Liver (tissue), 9 donors: Measurements from ENCODE around the gene FGF21. TPM values are rescaled to one million over a fixed set of nuclear protein-coding genes. Genes with fewer than 3 reads are reported as not detected.
A peak's percentile ranks its signal among the peaks of the same experiment; 100 is the strongest.

Experiments used
- DNase-seq: peaks from one replicate; pipeline ENCODE4 v3.0.0-alpha.2; 2017; ENCODE audit warnings: low spot score
- H3K27ac ChIP-seq, 2 donors: one replicate each; pipeline ENCODE4 v1.7.0; 2013; ENCODE audit warnings: inconsistent platforms in 2 of 2, low read length in 2 of 2, control low read depth in 1 of 2, low read depth in 1 of 2, mild to moderate bottlenecking in 1 of 2
- H3K27me3 ChIP-seq, 4 donors: one replicate each; pipeline versions ENCODE4 v1.6.1 to v1.7.0; 2013; ENCODE audit warnings: low read length in 3 of 4, inconsistent platforms in 1 of 4, mild to moderate bottlenecking in 1 of 4, moderate library complexity in 1 of 4; ENCODE audit not compliant: control insufficient read depth in 4 of 4, insufficient read depth in 4 of 4
- H3K36me3 ChIP-seq, 4 donors: one replicate each; pipeline versions ENCODE4 v1.6.1 to v1.7.0; 2013; ENCODE audit warnings: low read length in 3 of 4, mild to moderate bottlenecking in 3 of 4, low read depth in 1 of 4, moderate library complexity in 1 of 4; ENCODE audit not compliant: control insufficient read depth in 4 of 4, insufficient read depth in 3 of 4
- H3K4me1 ChIP-seq, 4 donors: one replicate each; pipeline versions ENCODE4 v1.6.1 to v1.7.0; 2013; ENCODE audit warnings: low read length in 3 of 4, mild to moderate bottlenecking in 3 of 4, moderate library complexity in 1 of 4; ENCODE audit not compliant: control insufficient read depth in 4 of 4, insufficient read depth in 4 of 4
- H3K4me3 ChIP-seq, 3 donors: one replicate each; pipeline versions ENCODE4 v1.6.1 to v1.7.0; 2013; ENCODE audit warnings: low read length in 3 of 3, control low read depth in 1 of 3, low read depth in 1 of 3, mild to moderate bottlenecking in 1 of 3
- H3K9ac ChIP-seq, 2 donors: one replicate each; pipeline ENCODE4 v1.7.0; 2013; ENCODE audit warnings: low read length in 2 of 2, mild to moderate bottlenecking in 2 of 2, moderate library complexity in 2 of 2, control low read depth in 1 of 2, low read depth in 1 of 2
- H3K9me3 ChIP-seq, 4 donors: one replicate each; pipeline versions ENCODE4 v1.6.1 to v1.7.0; 2013; ENCODE audit warnings: low read length in 3 of 4; ENCODE audit not compliant: control insufficient read depth in 4 of 4
- EGR1 ChIP-seq, 2 donors: IDR thresholded peaks; 2 replicates each; pipeline ENCODE4 v1.6.1; 2016 to 2018; ENCODE audit warnings: antibody characterized with exemption in 2 of 2, low read depth in 2 of 2
- FOXA1 ChIP-seq: IDR thresholded peaks from 2 replicates; pipeline ENCODE4 v1.6.1; 2016; ENCODE audit warnings: antibody characterized with exemption
- FOXA2 ChIP-seq: IDR thresholded peaks from 2 replicates; pipeline ENCODE4 v1.6.1; 2016; ENCODE audit warnings: antibody characterized with exemption
- GABPA ChIP-seq, 2 donors: IDR thresholded peaks in 1 of 2; conservative IDR thresholded peaks in 1 of 2; 2 replicates each; pipeline ENCODE4 v1.6.1; 2016; ENCODE audit warnings: antibody characterized with exemption in 2 of 2, mild to moderate bottlenecking in 1 of 2, moderate library complexity in 1 of 2
- HNF4A ChIP-seq, 2 donors: conservative IDR thresholded peaks; 2 replicates each; pipeline ENCODE4 v1.6.1; 2016; ENCODE audit warnings: antibody characterized with exemption in 2 of 2, mild to moderate bottlenecking in 2 of 2
- HNF4G ChIP-seq: IDR thresholded peaks from 2 replicates; pipeline ENCODE4 v1.6.1; 2016; ENCODE audit warnings: antibody characterized with exemption
- JUND ChIP-seq, 2 donors: IDR thresholded peaks; 2 replicates each; pipeline ENCODE4 v1.6.1; 2016; ENCODE audit warnings: antibody characterized with exemption in 2 of 2
- NR2F2 ChIP-seq: IDR thresholded peaks from 2 replicates; pipeline ENCODE4 v1.6.1; 2016; ENCODE audit warnings: antibody characterized with exemption
- RAD21 ChIP-seq, 2 donors: IDR thresholded peaks; 2 replicates each; pipeline ENCODE4 v1.6.1; 2016; ENCODE audit warnings: antibody characterized with exemption in 2 of 2, mild to moderate bottlenecking in 2 of 2
- REST ChIP-seq: IDR thresholded peaks from 2 replicates; pipeline ENCODE4 v1.6.1; 2016; ENCODE audit warnings: antibody characterized with exemption, mild to moderate bottlenecking
- RXRA ChIP-seq, 2 donors: IDR thresholded peaks; 2 replicates each; pipeline ENCODE4 v1.6.1; 2017 to 2018; ENCODE audit warnings: antibody characterized with exemption in 2 of 2, mild to moderate bottlenecking in 1 of 2
- SP1 ChIP-seq: IDR thresholded peaks from 2 replicates; pipeline ENCODE4 v1.6.1; 2018; ENCODE audit warnings: antibody characterized with exemption, mild to moderate bottlenecking
- TAF1 ChIP-seq: conservative IDR thresholded peaks from 2 replicates; pipeline ENCODE4 v1.6.1; 2016; ENCODE audit warnings: antibody characterized with exemption, mild to moderate bottlenecking
- YY1 ChIP-seq: IDR thresholded peaks from 2 replicates; pipeline ENCODE4 v1.6.1; 2016; ENCODE audit warnings: antibody characterized with exemption, mild to moderate bottlenecking
- WGBS: extraction: QIAGEN DNeasy Blood & Tissue Kit; methylation state at CpG from one replicate; pipeline ENCODE4 v1.1.7; 2013; 5-methylcytosine and 5-hydroxymethylcytosine counted together
- polyA plus RNA-seq, 2 donors: library from polyadenylated mRNA; stranded (reverse) in 1 of 2; unstranded in 1 of 2; fragments of 200-250 nt in 1 of 2; fragments of >200 nt in 1 of 2; fragmentation: Nextera tagmentation in 1 of 2; extraction: Ambion mirVana in 1 of 2; gene quantifications; one replicate each; pipeline versions ENCODE4 v1.2.1 to v1.2.3, GENCODE V29; 2013 to 2015
- total RNA-seq, 2 donors: library from RNA; depleted of rRNA; stranded (reverse); fragments of >200 nt; gene quantifications; one replicate each; pipeline ENCODE4 v1.2.3, GENCODE V29; 2014
- TF ChIP-seq, protein P1 (sequence below): IDR thresholded peaks from 2 replicates; pipeline ENCODE4 v1.6.1; 2016; ENCODE audit warnings: antibody characterized with exemption
- TF ChIP-seq, protein P2 (sequence below): fragments of 150-350 bp; IDR thresholded peaks from 2 replicates; pipeline ENCODE4 v1.5.1; 2017; ENCODE audit warnings: improper control_type of control experiment, low read depth, low read length; ENCODE audit not compliant: missing input control
- TF ChIP-seq, protein P3 (sequence below): IDR thresholded peaks from 2 replicates; pipeline ENCODE4 v1.6.1; 2016; ENCODE audit warnings: antibody characterized with exemption
- donor health status: healthy.
- donor health status: healthy.
- donor health status: healthy.
- donor health status: healthy.
- donor health status: healthy.

The FGF21 gene
- total and polyA plus RNA-seq, 4 donors, result 5.5 to 18.5 (median 6.5) TPM; not detected in 1

- Histone ChIP-seq H3K36me3 (no peaks in the 10 kb centered on the region), H3K27ac (peak overlapping the region; percentile 31 to 47), H3K27me3 (no peaks in the 10 kb centered on the region), H3K4me3 (no peak overlapping the region), H3K9ac (no peak overlapping the region), H3K4me1 (peaks cover 2 to 9% (median 7%) of the 10 kb centered on the region in 4 donors), H3K9me3 (no peaks in the 10 kb centered on the region)
- TF ChIP-seq NR2F2, result peak; percentile 39
- TF ChIP-seq TAF1, result no peak
- DNase-seq, result peak; percentile 86
- WGBS, result 48% methylated on average over 35 of the region's 35 CpGs
Observed at GRCh38 chr19:48741129-48741999, 14.0 kb upstream of the FGF21 start.

- 94% methylated on average over 11 of the region's 11 CpGs for WGBS
- no peak overlapping the region for H3K27ac ChIP-seq
- TF ChIP-seq FOXA1 (no peak), GABPA (IDR thresholded peaks at IDR 0.05 in 1 of 2, conservative IDR thresholded peaks at IDR 0.05 in 1 of 2) (no peak), REST (no peak), SP1 (no peak), HNF4G (no peak), JUND (IDR thresholded peaks at IDR 0.05) (no peak), EGR1 (IDR thresholded peaks at IDR 0.05; ENCODE audit: low read depth in 2 of 2) (no peak), FOXA2 (no peak), YY1 (no peak), RXRA (IDR thresholded peaks at IDR 0.05) (no peak), RAD21 (IDR thresholded peaks at IDR 0.05) (no peak), HNF4A (conservative IDR thresholded peaks at IDR 0.05) (no peak)
- TF ChIP-seq, protein P1, sequence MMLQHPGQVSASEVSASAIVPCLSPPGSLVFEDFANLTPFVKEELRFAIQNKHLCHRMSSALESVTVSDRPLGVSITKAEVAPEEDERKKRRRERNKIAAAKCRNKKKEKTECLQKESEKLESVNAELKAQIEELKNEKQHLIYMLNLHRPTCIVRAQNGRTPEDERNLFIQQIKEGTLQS, result no peak
- TF ChIP-seq, protein P2, sequence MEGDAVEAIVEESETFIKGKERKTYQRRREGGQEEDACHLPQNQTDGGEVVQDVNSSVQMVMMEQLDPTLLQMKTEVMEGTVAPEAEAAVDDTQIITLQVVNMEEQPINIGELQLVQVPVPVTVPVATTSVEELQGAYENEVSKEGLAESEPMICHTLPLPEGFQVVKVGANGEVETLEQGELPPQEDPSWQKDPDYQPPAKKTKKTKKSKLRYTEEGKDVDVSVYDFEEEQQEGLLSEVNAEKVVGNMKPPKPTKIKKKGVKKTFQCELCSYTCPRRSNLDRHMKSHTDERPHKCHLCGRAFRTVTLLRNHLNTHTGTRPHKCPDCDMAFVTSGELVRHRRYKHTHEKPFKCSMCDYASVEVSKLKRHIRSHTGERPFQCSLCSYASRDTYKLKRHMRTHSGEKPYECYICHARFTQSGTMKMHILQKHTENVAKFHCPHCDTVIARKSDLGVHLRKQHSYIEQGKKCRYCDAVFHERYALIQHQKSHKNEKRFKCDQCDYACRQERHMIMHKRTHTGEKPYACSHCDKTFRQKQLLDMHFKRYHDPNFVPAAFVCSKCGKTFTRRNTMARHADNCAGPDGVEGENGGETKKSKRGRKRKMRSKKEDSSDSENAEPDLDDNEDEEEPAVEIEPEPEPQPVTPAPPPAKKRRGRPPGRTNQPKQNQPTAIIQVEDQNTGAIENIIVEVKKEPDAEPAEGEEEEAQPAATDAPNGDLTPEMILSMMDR, result no peak
- TF ChIP-seq, protein P3, sequence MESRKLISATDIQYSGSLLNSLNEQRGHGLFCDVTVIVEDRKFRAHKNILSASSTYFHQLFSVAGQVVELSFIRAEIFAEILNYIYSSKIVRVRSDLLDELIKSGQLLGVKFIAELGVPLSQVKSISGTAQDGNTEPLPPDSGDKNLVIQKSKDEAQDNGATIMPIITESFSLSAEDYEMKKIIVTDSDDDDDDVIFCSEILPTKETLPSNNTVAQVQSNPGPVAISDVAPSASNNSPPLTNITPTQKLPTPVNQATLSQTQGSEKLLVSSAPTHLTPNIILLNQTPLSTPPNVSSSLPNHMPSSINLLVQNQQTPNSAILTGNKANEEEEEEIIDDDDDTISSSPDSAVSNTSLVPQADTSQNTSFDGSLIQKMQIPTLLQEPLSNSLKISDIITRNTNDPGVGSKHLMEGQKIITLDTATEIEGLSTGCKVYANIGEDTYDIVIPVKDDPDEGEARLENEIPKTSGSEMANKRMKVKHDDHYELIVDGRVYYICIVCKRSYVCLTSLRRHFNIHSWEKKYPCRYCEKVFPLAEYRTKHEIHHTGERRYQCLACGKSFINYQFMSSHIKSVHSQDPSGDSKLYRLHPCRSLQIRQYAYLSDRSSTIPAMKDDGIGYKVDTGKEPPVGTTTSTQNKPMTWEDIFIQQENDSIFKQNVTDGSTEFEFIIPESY, result no peak
- H3K9me3 ChIP-seq, result no peaks in the 10 kb centered on the region
- H3K36me3 ChIP-seq, result no peaks in the 10 kb centered on the region
- H3K4me3 ChIP-seq, result no peak overlapping the region
- no peaks in the 10 kb centered on the region for H3K27me3 ChIP-seq
- no peak overlapping the region for H3K9ac ChIP-seq
- no peak for DNase-seq
- peaks cover 2 to 9% (median 7%) of the 10 kb centered on the region in 4 donors for H3K4me1 ChIP-seq
Observed at GRCh38 chr19:48742096-48742495, 13.2 kb upstream of the FGF21 start.
